NCI-H1105 treated with DMSO at 0.1 percent for 48 hours (cell line): ENCODE data around the gene CYP1A2.
"Not testable (repeated sequence)": the region's sequence is repeated elsewhere in the genome, so short reads cannot be mapped to it uniquely, and the experiment has no call there.

Experiments used
- DNase-seq: peaks from one replicate; lab custom pipeline; 2025; lab: John Stamatoyannopoulos, UW

CYP1A2 gene

DNA sequence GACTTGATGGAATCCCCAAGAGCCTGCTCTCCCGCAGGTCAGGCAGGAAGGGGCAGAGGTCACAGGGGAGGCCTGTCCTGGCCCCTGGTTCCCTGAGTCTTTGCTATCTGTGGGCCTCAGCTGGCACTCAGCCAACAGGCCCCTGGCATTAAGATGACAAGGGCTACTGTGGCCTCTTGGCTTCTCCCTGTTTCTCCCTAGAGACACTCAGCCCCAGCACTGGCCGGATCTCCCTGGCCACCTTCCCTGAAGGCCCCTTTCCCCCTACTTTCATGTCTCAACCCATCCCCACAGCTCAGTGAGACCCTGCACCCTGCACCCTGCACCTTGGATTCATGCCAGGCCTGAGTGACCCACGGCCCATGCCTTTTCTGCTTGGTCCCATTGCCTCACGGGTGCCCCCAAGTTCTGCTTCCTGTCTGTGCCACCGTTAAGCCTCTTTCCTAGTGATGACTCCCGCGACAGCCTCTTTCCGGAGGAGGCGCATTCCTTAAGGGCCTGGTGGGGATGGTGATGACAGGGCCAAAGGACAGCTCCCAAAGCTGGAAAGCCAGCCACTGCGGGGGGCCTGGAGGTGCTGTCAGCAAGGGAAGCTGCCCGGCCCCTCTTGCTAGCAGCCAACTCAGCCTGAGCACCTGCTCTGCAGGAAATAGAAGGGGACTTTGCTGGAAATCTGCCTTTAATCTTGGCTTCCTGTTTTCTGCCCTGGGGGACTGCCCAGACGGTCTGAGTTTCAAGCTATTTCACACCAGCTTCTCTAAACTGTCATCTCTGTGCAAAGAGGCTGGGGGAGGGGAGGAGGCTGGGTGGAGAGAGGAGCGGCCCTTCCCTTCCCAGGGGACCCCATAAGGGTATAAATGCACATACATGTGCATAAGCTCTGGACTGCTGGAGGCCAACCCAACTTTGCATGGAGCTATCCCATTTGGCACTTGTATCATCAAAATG lies 28.4 kb downstream of the CYP1A2 start:
- no peak for DNase-seq

DNA sequence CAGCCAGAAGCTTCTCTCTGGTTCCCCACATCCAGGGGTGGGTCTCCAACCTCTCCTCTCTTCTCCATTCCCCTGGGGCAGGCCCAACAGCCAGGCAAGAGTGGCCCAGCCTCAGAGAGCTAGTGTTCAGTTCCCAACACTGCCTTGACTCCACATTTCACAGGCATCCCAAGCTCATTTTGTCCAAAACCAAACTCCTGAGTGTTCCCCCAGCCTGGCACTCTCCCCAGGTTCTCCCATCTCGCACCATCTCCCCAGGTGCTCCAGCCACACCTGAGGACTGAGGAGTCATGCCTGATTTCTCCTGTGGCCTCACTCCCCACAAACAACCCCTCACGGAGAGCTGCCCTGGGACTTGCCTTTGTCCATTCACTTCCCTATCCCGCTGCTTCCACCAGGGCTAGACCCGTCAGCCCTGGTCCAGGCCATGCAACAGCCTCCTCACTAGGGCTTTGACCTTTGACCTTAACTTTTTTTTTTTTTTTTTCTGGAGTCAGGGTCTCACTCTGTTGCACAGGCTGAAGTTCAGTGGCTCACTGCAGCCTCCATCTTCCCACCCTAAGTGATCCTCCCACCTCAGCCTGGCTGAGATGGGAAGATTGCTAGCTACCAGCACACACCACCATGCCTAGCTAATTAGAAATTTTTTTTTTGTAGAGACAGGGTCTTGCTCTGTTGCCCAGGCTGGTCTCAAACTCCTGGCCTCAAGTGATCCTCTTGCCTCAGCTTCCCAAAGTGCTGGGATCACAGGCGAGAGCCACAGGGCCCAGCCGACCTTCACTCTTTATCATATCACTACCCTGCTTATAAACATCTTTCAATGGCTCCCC lies 29.3 kb downstream of the CYP1A2 start:
- DNase-seq: no peak

DNA sequence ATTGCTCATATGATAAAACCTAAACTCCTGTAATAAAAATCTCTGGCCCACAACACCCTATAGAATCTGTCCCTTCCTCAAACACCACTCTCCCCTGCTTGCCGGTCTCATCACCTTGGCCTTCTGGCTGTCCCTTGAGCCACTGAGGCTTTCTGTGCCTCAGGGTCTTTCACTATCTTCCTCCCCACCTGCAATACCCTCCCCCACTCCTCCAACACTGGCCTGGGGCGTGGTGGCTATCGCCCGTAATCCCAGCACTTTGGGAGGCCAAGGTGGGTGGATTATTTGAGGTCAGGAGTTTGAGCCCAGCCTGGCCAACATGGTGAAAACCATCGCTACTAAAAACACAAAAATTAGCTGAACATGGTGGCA lies 29.9 kb downstream of the CYP1A2 start:
- no peak for DNase-seq

DNA sequence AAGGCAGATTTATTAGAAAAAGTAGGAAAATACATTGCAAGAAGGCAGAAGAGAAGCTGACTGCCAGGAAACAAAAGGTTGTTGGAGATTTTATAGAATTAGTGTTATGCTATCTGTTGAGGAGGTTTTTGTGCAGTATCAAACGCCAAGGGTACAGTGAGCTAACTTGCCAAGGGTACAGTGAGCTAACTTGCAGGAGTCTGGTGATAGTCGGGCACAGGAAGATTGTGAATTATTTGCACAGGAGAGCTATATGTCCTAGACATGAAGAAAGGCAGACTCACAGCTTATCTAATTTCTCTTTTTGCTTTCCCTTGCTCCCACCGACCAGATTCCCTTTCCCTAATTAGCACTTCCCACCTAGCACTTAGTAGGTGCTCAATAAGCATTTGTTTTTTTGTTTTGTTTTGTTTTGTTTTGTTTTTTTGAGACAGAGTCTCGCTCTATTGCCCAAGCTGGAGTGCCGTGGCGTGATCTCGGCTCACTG lies 30.6 kb downstream of the CYP1A2 start:
- DNase-seq: no peak

DNA sequence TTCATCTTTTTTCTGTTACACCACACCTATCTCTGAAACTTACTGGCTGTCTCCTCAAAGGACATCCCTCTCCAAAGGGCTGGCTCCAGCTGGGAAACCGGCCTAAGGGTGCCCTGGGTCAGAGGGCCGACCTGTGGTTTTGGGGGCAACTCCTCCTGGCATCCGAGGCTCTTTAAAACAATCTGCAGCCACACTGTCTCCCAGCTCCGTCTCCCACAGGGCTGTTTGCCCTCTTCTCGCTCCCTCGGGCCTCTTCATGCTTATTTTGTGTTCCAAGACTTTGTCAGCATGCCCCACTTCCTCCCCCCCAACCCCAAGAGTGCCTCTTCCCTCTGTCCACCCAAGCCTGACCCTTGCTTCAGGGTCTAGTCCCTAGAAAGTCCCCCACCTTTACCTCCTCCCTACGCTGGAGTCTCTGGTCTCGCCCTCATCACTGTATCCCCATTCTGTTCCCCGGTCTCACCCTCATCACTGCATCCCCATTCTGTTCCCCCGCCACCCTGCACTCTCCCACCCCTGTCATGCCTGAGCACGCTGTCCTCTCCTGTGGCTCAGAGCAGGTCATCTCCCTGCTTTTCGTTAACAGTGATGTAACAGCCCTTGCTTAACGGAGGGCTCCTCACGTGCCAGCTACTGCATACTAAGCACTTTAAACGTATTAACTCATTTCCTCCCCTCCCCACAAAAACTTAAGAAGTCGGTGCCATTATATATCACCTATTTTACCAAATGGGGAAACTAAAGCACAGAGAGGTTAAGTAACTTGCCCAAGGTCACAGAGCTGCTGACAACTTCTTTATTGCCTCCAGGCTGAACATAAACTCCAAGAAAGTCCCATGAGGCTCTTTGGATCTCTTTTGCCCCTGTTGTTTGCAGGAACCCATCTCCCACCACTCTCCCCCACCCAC lies 32.1 kb downstream of the CYP1A2 start:
- no peak for DNase-seq

DNA sequence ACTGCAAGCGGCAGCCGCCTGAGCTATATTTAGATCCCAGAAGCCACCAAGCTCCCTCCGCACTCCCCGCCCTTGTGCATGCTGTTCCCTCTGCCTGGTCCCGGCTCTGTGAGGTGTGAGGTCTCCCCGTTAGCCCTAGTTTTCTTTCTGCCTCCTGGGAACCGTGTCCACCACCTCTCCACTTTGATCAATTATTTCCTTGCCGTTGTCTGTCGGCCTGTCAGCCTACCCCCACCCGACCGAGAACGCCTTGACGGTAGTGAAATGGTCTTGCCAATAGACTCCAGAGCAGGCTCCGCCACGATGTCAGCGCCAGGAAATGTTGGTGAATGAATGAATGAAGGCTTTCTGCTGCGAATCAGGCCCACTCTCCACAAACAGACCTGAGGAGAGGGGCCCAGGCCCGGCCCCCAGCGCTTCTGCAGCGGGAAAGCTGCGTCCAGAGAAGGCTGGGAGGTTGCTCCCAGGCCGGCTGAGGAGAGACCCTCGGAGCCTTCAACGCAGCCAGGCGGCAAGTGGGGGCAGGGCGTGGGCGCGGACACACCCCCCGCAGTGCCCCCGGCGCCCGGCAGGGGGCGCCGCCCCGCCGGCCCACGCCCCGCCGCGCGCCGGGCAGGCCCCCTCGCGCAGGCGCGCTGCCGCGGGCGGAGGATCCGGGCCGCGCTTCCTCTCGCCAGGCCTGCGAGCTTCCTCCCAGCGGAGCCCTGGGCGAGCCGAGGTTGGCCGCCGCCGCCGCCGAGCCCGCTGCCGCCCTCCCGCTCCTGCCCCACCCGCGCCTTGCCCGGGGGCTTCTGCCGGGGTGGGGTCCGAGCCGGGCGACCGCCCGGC lies 33.0 kb downstream of the CYP1A2 start, which contains the start of gene CSK:
Gene CSK, plus strand, starts transcription at position 650 of the 828 bp plus-strand sequence. CDS start 16,218 bp downstream, outside the sequence.
- peak; percentile 25 for DNase-seq

DNA sequence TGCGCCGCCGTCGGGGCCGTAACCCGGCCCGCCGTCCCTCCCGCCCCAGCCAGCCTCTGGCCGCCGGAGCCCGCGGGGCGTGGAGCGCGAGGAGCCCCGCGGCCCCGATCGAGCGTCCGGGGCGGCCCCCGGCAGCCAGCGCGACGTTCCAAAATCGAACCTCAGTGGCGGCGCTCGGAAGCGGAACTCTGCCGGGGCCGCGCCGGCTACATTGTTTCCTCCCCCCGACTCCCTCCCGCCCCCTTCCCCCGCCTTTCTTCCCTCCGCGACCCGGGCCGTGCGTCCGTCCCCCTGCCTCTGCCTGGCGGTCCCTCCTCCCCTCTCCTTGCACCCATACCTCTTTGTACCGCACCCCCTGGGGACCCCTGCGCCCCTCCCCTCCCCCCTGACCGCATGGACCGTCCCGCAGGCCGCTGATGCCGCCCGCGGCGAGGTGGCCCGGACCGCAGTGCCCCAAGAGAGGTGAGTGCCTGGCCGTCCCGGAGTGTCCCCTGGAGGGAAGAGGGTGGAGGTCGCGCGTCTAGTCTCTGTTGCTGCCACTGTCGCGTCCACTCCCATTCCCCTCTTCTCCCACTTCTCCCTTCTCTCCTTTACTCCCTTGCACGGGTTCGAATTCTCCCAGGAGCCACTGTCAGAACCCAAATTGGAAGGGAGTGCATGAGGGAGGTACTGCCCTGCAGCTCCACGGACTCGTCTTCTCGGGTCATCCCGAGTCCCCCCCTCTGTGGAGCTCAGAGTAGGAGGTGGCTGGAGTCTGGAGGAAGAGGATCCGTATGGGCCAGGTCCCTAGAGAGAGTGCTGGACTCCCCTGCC lies 33.8 kb downstream of the CYP1A2 start:
- DNase-seq: no peak

DNA sequence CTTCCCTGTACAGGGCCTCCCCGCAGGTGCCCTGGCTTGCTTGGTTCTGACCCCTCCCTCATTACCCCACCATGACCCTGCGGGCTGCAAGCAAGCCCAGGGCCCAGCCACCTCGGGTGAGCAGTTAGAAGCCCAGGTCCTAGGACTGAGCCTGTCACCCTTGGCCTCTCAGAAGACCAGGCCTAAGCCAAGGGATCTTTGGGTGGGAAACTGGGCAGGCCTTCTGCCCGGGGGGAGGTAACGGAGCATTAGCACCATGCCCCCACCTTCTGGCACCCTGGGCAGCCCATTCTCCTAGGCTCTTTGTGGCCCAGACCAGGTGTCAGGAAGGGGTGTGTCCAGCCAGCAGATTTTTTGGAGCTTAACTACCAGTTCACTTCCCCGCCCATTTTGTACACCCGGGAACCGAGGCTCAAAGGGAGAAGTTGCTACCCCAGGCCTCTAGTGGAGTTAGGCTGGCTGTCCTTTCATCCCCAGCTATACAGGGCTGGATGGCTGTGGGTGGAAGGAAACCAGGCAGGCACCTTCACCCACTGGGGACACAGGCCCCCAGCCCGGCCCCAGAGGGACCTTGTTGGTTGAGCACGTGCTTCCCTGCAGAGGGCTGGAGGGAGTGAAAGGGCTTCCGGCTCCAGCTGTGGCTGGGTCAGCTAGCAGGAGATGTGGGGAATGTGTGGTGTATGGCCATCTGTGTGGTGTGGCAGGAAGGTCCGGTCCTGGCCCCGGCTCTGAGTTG lies 34.6 kb downstream of the CYP1A2 start:
- DNase-seq: no peak

DNA sequence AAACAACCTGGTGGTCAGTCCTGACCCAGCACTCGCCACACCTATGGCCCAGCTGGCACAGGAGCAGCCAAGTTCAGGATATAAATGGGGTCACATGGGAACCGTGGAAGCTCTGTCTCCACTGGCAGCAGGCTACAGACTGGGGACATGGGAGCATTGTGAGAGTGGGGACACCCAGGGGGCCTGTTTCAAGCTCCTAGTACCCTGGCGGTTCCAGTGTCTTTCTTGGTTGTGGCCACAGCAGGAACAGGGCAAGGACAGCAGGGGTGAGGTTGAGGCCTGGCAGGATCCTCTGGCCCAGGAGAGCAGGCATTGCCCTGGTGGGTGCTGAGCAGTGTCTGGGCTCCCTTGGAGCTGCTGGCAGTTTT lies 35.1 kb downstream of the CYP1A2 start:
- DNase-seq: no peak

DNA sequence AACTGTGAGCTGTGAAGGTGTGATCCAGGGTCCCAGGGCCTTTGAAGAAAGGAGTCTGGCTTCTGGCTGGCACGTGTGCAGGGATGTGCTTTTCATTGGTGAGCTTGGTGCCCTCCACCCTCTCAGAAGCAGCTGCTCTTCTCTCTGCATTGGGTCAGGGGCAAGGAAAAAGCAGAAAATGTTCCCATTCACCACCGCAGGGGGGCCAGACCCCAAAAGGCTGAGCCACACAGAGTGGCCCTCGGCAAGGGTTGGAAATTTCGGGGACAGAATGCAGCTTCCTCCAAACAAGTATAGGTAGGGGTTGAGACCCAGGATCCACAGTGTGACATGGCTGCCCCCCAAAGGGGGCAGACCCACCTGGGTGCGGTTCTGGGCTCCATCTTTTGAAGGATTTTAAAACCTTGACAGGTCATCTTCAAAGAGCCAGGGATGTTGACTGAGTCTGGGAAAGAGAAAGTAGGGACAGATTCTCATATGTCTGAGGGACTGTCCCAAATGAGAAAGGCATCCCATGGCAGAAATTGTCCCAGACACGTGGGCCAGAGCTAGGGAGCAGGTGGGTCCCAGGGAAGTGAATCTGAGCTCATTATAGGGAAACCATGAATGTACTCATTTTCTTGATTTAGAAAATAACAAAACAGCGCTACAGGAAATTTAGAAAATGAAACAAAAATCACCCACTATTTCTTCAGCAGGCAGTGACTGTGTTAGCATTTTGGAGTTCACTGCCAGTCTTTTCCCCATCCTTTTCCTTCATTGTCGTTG lies 36.0 kb downstream of the CYP1A2 start:
- no peak for DNase-seq

DNA sequence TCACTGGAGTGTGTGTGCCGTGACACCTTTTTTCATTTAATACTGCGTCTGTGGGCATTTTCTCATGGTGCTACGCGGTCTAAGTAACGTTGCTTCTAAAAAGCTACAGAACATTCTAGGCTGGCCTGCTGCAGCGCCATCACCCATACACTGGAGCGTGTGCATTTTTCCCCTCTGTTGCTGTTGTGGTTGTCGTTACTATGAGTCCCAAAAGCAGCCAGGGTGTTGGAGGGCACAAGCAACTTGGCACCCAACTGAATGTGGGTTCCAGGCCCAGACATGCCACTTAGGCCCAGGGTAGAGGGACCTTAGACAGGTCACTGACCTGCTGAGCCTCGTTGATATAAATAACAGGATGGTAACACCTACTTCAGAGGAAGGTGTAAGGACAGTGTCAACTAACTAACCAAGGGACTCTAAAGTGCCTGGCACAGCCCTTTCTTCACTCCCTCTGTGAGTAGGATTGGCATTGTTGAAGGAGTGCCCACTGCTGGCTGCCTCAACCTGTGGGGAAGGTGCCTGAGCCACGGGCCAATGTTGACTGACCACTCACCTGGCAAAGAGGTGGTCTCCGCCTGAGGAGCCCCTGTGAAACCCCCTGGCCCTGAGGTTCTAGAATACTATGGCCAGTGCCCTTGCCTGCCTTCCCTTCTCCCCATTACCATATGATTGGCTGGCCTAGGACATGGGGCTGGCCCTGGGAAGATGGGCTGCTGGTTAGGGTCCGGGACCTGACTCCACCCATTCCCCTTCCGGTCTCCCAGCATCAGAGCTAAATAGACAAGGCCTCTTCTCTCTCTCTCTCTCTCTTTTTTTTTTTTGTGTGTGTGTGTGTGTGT lies 36.8 kb downstream of the CYP1A2 start:
- no peak for DNase-seq

DNA sequence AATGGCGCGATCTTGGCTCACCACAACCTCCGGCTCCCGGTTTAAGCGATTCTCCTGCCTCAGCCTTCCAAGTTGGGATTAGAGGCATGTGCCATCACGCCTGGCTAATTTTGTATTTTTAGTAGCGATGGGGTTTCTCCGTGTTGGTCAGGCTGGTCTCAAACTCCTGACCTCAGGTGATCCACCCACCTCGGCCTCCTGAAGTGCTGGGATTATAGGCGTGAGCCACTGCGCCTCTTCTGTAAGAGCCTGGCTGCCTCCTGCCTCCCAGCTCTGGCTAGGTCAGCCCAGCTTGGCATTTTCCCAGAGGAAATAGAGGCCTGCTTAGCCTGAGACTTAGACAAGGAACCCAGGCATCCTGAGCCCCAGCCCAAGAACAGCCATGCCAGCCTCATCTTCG lies 37.4 kb downstream of the CYP1A2 start:
- not testable (repeated sequence) for DNase-seq

DNA sequence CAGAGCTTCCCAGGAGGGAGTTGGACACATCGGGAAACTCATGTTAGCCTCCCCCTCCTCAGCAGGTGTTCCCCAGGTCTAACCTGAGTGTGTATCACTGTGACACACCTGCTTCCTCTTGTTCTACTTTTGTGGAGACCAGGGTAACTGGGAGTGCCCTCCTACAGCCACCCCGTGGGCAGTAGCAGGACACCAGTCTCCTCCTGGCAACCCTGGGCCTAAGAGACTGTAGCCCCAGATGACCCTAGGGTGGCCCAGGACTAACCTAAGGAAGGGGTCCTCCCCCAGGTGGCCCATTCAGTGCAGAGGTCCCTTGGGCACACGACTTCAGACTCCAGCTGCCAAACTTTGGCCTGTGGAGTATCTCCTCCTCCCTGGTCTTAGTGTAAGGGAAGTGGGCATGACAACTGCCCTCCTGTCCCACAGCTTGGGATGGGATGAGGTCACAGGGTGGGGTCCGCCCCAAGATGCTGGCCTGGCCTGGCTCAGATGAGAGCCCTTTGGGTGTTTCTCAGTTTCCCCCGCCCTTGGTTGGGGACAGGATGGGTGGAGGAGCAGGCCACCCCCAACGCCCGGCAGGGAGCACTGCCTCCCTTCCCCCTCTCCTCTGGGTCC lies 38.0 kb downstream of the CYP1A2 start:
- no peak for DNase-seq

DNA sequence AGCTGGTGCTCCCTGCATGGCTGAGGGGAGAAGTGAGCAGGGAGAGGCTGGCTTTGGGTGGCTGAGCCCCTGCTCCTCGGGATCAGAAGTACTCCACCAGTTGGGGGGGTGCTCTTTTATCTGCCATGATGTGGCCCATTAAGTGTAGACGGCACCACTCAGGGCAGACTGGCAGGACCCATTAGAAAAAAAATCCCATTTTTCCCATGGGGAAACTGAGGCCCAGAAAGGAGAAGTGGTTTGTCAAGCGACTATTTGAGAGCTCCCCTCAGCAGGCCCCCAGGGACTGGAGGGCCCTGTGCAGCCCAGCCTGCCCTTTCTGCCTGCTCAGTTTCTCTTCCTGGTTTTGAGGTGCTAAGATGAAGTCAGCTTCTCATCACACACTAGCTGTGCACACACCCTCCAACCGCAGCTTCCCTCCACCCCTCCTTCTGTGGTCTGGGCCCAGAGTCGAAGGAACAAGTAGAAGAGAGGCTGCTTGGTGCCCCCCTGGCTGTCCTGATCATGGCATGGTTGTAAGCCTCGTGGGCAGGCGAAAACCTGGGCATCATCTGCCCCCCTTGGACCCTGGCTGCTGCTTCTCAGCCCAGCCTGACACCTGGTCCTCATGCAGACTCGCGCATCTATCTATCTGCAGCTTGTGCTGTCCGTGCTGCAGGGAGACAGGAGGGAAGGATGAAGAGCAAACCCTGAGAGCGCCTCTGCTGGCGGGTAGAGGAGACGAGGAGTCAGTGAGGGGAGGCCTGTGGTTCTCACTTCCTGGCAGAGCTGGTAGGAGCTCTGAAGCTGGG lies 38.8 kb downstream of the CYP1A2 start:
- no peak for DNase-seq

DNA sequence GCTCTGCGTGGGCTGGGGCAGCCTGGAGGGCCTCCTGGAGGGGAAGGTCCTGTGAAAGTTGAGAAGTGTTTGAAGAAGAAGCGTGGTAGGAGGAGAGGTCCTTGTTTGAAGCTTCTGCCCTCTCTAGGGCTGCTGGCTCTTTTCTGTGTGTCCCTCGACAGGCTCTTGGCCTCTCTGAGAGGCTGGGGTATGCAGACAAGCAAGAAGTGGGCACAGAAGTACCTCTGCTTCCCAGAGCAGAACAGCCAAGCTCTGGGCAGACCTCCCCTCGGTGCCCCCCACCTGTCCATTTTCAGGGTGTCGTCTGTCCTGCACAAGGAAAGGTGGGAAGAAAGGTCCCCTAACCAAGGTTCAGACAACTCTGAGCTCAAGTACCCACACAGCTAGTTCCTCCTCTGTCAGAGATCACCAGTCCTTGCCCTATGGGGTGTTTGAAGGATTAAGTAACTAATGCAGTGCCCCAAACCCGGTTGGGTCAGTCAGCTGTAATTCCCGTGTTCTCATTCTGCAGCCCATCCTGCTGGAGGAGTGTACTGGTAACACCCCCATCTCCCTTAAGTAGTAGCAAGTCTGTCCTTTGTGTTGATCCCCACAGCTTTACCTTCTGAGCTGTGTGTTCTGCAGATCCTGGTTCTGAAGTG lies 39.5 kb downstream of the CYP1A2 start:
- no peak for DNase-seq

DNA sequence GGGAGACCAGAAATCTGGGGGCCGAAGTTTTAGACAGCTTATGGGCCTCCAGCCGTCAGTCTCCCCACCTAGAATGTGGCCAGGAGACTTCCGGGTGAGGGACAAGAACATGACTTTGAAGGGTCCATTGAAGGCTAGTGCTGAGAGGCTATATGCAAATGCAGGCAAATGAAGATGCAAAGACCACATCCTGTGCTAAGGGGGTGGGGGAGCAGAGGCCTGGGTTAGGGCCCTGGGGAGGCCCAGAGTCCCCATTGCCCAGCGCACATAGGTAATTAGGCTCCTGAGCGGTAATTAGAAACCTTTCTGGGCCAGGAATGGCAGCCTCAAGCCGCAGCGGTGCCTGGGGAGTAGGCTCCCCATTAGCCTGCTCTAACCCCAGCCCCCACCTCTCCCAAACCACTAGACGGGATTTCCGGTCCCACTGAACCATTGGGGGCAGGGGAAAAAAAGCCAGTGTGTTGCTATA lies 40.1 kb downstream of the CYP1A2 start:
- no peak for DNase-seq
